Osteocyte (in vitro differentiated cells): Measurements from ENCODE around the gene FOXJ3. TPM values are rescaled to one million over a fixed set of nuclear protein-coding genes. Genes with fewer than 3 reads are reported as not detected.

Experiments
- DNase-seq: peaks from one replicate; pipeline ENCODE4 v3.0.0; 2021; ENCODE audit warnings: mixed read lengths; ENCODE audit not compliant: unreplicated experiment; ENCODE audit errors: extremely low spot score
- H3K27ac Mint-ChIP-seq: one replicate; pipeline ENCODE4 v1.8.0; 2021; ENCODE audit warnings: mild to moderate bottlenecking, mixed read lengths; ENCODE audit not compliant: unreplicated experiment
- H3K27me3 Mint-ChIP-seq: one replicate; pipeline ENCODE4 v1.8.0; 2021; ENCODE audit warnings: mixed read lengths; ENCODE audit not compliant: unreplicated experiment
- H3K36me3 Mint-ChIP-seq: one replicate; pipeline ENCODE4 v1.8.0; 2021; ENCODE audit warnings: mixed read lengths; ENCODE audit not compliant: unreplicated experiment
- H3K4me1 Mint-ChIP-seq: one replicate; pipeline ENCODE4 v1.8.0; 2021; ENCODE audit warnings: mixed read lengths; ENCODE audit not compliant: unreplicated experiment
- H3K4me3 Mint-ChIP-seq: one replicate; pipeline ENCODE4 v1.8.0; 2021; ENCODE audit warnings: mild to moderate bottlenecking, moderate library complexity, mixed read lengths; ENCODE audit not compliant: unreplicated experiment
- H3K9me3 Mint-ChIP-seq: one replicate; pipeline ENCODE4 v1.8.0; 2021; ENCODE audit warnings: mixed read lengths; ENCODE audit not compliant: unreplicated experiment
- total RNA-seq: library from RNA; stranded (reverse); gene quantifications from 2 replicates; pipeline ENCODE4 v1.2.1, GENCODE V29; 2021
- TF ChIP-seq, protein P1 (sequence below): fragments of 200-600 bp; sonication (generic); IDR thresholded peaks from 2 replicates; pipeline ENCODE4 v1.5.0; 2021; ENCODE audit warnings: antibody characterized with exemption, mild to moderate bottlenecking, moderate library complexity

Gene FOXJ3
- total RNA-seq, 1 donor from 2014 or later = 34.6 TPM

DNA sequence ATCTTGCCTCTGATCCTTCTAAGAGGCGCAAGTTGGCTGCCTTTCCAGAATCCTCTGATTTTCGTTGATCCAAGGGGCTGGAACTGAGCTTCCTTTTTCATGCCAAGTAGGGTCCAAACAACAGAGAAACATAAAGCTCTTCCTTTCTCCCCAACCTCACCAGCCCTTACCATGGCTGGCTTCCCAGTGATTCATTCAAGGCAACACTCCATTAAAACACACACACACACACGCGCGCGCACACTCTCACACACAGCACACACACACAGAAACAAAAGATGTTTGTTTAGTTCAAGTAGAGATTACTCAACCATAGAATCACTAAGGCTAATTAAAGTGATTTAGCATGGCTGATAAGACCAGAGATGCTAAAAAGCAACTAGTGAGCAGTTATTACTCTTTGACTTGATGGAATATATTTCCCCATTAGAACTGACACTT lies 157.5 kb downstream of the FOXJ3 start:
- Mint-ChIP-seq H3K9me3 (no peaks in the 10 kb centered on the region), H3K4me1 (peaks cover 4% of the 10 kb centered on the region), H3K27me3 (no peaks in the 10 kb centered on the region), H3K4me3 (no peak overlapping the region), H3K36me3 (peaks cover 2% of the 10 kb centered on the region), H3K27ac (no peak overlapping the region)
- TF ChIP-seq, protein P1, sequence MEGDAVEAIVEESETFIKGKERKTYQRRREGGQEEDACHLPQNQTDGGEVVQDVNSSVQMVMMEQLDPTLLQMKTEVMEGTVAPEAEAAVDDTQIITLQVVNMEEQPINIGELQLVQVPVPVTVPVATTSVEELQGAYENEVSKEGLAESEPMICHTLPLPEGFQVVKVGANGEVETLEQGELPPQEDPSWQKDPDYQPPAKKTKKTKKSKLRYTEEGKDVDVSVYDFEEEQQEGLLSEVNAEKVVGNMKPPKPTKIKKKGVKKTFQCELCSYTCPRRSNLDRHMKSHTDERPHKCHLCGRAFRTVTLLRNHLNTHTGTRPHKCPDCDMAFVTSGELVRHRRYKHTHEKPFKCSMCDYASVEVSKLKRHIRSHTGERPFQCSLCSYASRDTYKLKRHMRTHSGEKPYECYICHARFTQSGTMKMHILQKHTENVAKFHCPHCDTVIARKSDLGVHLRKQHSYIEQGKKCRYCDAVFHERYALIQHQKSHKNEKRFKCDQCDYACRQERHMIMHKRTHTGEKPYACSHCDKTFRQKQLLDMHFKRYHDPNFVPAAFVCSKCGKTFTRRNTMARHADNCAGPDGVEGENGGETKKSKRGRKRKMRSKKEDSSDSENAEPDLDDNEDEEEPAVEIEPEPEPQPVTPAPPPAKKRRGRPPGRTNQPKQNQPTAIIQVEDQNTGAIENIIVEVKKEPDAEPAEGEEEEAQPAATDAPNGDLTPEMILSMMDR = no peak
- no peak for DNase-seq

DNA sequence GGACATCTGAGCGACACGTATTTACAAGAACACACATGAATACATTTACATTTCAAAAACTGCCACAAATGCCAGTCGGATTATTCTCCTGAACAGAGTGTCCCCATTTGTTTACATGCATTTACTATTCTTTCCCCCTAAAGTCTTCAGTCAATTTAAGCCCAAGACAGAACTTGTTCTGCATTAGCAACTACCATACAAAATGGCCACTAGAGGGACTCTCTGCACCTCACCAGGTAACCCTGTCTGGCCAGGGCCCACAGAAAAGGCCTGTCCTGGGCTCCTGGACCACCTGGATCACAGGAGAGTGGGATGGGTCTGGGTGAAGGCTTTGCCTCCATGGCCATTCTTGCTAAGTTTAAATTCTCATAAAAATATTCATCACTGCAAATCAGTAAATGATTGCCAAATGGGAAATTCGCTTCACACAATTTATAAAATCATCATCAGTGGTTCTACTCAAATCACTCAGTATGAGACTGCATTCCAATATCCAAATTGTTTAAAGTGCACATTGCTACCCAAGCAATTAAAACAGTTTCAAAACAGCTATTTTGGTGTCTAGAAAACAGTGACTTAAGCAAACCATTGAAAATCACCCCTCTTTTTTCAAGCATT lies 158.0 kb downstream of the FOXJ3 start:
- Mint-ChIP-seq H3K4me3 (no peak overlapping the region), H3K36me3 (peaks cover 2% of the 10 kb centered on the region), H3K9me3 (no peaks in the 10 kb centered on the region), H3K4me1 (peaks cover 4% of the 10 kb centered on the region), H3K27ac (no peak overlapping the region), H3K27me3 (no peaks in the 10 kb centered on the region)
- DNase-seq = no peak
- TF ChIP-seq, protein P1 = peak; percentile 79

DNA sequence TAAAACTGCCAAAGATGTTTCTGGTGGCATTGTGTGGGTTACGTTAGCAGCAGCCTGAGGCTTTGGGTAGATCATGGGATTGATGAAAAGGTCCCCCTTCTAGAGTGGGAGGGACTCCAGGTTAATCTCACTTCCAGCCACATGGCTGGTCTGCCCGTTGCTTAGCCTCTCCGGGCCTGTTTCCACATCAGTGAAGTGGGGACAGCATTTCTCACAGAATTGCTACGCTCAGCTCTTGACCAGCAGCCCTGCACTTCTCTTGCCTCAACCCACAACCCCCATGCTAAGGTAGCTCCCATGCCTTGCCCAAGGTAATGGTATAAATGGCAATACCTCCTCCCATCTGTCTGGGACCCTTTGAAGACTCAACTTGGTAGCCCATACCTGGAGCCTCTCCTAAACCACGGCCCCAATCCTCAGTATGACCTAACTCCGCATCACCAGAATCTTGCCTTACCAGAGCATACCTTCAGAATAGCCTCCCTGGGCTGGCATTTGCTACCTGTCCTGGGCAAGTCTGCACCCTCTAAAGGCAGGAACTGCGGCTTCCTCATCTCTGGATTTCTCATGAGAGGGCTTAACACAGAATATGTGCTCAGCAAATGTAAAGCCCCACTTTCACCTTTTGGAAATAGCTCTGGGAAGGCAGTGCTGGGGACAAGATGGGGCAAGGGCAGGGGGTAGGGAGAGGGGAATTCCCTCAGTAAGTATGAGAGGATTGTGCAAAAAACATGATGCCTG lies 159.6 kb downstream of the FOXJ3 start:
- H3K9me3 Mint-ChIP-seq = no peaks in the 10 kb centered on the region
- H3K4me1 Mint-ChIP-seq = peaks cover 7% of the 10 kb centered on the region
- no peak overlapping the region for H3K27ac Mint-ChIP-seq
- no peak overlapping the region for H3K4me3 Mint-ChIP-seq
- TF ChIP-seq, protein P1 = no peak
- DNase-seq = no peak
- H3K27me3 Mint-ChIP-seq = no peaks in the 10 kb centered on the region
- peaks cover 2% of the 10 kb centered on the region for H3K36me3 Mint-ChIP-seq

DNA sequence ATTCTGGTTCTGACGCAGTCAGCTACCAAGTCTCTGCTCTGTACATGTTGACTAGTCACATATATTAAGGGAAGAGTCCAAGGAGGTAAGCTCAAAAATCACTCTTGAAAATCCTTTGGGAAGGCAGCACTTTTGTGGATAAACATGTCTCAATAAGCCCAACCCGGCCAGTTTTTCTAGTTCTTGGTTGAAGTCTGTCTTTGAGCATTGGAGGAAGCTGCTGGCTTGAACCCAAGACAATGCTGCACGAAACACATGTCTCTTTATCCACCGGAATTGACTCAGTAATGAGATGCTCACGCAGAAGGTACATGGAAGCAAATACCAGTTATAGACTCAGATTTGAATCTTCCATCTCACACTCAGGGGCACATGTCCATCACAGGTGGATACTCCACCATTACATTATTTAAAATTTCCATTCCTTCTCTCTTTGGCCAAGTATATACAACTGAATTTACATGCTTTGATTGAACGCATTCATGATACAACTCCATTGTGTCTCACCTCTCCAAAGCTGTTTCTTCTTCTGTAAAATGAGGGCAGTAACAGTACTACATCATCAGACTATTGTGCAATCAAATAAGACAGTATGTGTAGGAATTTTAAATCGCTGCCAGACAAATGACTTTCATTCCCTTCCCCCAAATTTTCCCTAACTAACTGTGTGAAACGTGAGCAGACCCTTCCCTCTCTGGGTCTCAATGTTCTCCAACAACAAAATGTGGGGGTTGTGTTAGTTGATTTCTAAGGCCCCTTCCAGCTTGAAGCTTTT lies 160.9 kb downstream of the FOXJ3 start:
- H3K27ac Mint-ChIP-seq = no peak overlapping the region
- TF ChIP-seq, protein P1 = no peak
- H3K4me3 Mint-ChIP-seq = no peak overlapping the region
- no peaks in the 10 kb centered on the region for H3K27me3 Mint-ChIP-seq
- peaks cover 2% of the 10 kb centered on the region for H3K4me1 Mint-ChIP-seq
- H3K9me3 Mint-ChIP-seq = no peaks in the 10 kb centered on the region
- no peak for DNase-seq
- peaks cover 2% of the 10 kb centered on the region for H3K36me3 Mint-ChIP-seq
